Measurements from ENCODE around the gene RUNX2. TPM values are rescaled to one million over a fixed set of nuclear protein-coding genes. Genes with fewer than 3 reads are reported as not detected.

RUNX2 gene
- total and polyA plus RNA-seq, 10 of the 15 experiments (the other 5 are each of a cell fraction or from before 2014, with no cell fraction given), result 0.01 to 0.77 (median 0.15) TPM; not detected in 3

DNA sequence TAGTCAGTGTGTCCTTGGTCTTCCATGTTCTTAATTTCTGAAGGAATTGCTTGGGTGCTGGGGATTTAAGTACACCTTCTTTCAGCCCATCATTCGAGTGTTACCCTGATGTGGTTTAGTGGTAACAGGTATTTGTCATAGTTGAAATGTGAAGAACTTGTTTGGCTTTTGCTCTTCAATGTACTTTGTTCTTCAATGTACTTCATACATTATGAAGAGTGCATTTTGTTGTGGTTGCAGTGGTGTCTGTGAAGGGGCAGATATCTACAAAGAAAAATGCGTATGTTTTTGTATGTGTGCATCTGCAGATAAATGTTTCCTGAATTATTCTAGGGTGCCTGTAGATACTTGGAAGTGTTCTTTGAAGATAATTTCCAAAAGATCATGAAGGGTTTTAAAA, 160.8 kb downstream of the RUNX2 start:
- Histone ChIP-seq H4K20me1 (ENCODE audit: control insufficient read depth, insufficient read depth) (no peaks in the 10 kb centered on the region), H3K9ac (ENCODE audit: control insufficient read depth, insufficient read depth, low read length) (no peak overlapping the region), H2AFZ (ENCODE audit: control insufficient read depth, low read depth, low read length) (no peak overlapping the region), H3K79me2 (ENCODE audit: control insufficient read depth, insufficient read depth, low read length) (no peaks in the 10 kb centered on the region), H3K9me3 (replicated peaks; ENCODE audit: control insufficient read depth, insufficient read depth, low read length) (no peaks in the 10 kb centered on the region; the same call in 2 of the 3 replicates), H3K4me3 (no peak overlapping the region), H3K4me2 (ENCODE audit: control insufficient read depth, insufficient read depth) (no peak overlapping the region), H3K36me3 (ENCODE audit: control insufficient read depth in 2 of 2, insufficient read depth in 2 of 2, low read length in 1 of 2) (no peaks in the 10 kb centered on the region), H3K27me3 (replicated peaks in 1 of 2; ENCODE audit: control insufficient read depth in 2 of 2, insufficient read depth in 2 of 2, low read length in 1 of 2) (no peaks in the 10 kb centered on the region; a peak in 2 of 4 replicates), H3K27ac (ENCODE audit: control insufficient read depth, insufficient read depth) (no peak overlapping the region), H3K4me1 (ENCODE audit: control insufficient read depth, insufficient read depth, low read length) (no peaks in the 10 kb centered on the region)
- no peak for FAIRE-seq
- ChIA-PET RAD21 (ENCODE audit: unreplicated experiment) (no interaction called here), POLR2A (interaction anchor here (0.5 kb wide), 1 partner anchor 60 kb away, joined by 6 read pairs; no protein-coding TSS in a partner anchor), SMC1A (ENCODE audit: uncharacterized antibody, unreplicated experiment) (no interaction called here), CTCF (interaction anchor here (1.6 kb wide), 1 partner anchor 226 kb away, joined by 4 read pairs; no protein-coding TSS in a partner anchor)
- intact Hi-C loops (cut with micrococcal nuclease; ENCODE audit: unreplicated experiment), result no loop called here
- in situ Hi-C loops (cut with MboI), result no loop called here
- no peak for TF ChIP-seq KDM1A (IDR thresholded peaks at IDR 0.05; ENCODE audit: borderline replicate concordance)
- TF ChIP-seq FOXM1 (IDR thresholded peaks at IDR 0.05; ENCODE audit: low read depth, low read length), result no peak
- no peak for DNase-seq (ENCODE audit: low read depth, low spot score)
- 58% methylated on average over 2 of the region's 2 CpGs for WGBS (ENCODE audit: insufficient coverage, insufficient replicate concordance, low lambda C conversion rate, missing lambda C conversion rate)
- ATAC-seq, result no peak
- no TSS peak for BruUV-seq (replicated peaks)

DNA sequence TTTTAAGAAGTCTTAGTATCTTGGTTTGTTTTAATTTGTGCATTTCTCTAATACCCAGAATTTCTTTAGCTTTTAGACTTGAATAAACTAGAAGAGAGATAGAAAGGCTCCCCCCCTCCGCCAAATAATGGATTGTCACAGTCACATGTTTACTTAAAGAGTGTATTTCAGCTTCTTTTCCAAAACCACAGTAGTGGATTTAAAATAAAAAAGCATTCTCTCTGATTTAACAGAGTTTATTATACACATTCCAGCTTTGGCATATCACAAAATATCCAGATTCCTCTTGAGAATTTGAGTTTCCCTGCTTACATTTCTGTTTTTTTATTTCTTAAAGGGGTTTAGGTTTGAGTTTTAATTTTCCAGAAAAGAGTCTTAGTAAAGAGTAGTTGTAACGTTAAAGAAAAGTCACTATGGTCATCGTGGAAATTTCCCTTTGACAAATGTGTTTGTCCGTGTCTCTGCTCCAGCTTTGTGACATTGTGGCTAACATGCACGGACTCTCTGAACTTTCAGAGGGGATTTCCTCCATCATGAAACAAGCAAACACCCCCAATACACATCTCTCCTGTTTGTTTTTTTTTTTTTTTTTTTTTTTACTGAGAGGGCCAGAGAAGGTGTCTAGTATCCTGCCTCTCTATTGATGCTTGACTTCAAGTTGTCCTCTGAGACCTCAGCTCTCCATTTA, 163.1 kb downstream of the RUNX2 start:
- WGBS (ENCODE audit: insufficient coverage, insufficient replicate concordance, low lambda C conversion rate, missing lambda C conversion rate), result 21% methylated on average over 5 of the region's 5 CpGs
- TF ChIP-seq, protein P1, sequence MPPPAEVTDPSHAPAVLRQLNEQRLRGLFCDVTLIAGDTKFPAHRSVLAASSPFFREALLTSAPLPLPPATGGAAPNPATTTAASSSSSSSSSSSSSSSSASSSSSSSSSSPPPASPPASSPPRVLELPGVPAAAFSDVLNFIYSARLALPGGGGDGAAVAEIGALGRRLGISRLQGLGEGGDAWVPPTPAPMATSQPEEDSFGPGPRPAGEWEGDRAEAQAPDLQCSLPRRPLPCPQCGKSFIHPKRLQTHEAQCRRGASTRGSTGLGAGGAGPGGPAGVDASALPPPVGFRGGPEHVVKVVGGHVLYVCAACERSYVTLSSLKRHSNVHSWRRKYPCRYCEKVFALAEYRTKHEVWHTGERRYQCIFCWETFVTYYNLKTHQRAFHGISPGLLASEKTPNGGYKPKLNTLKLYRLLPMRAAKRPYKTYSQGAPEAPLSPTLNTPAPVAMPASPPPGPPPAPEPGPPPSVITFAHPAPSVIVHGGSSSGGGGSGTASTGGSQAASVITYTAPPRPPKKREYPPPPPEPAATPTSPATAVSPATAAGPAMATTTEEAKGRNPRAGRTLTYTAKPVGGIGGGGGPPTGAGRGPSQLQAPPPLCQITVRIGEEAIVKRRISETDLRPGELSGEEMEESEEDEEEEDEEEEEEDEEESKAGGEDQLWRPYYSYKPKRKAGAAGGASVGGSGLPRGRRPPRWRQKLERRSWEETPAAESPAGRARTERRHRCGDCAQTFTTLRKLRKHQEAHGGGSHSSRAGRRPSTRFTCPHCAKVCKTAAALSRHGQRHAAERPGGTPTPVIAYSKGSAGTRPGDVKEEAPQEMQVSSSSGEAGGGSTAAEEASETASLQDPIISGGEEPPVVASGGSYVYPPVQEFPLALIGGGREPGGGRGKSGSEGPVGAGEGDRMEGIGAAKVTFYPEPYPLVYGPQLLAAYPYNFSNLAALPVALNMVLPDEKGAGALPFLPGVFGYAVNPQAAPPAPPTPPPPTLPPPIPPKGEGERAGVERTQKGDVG (CRISPR knock-in tag; IDR thresholded peaks at IDR 0.05), result no peak
- TF ChIP-seq CHD2 (IDR thresholded peaks at IDR 0.05; ENCODE audit: borderline replicate concordance, low read depth, low read length), result no peak
- in situ Hi-C loops (cut with MboI) (no loop called here), intact Hi-C loops (cut with micrococcal nuclease; ENCODE audit: unreplicated experiment) (no loop called here)
- Histone ChIP-seq H3K9me3 (replicated peaks; ENCODE audit: control insufficient read depth, insufficient read depth, low read length) (no peaks in the 10 kb centered on the region), H3K4me3 (no peak overlapping the region), H2AFZ (ENCODE audit: control insufficient read depth, low read depth, low read length) (no peak overlapping the region), H3K9ac (ENCODE audit: control insufficient read depth, insufficient read depth, low read length) (no peak overlapping the region), H3K4me2 (ENCODE audit: control insufficient read depth, insufficient read depth) (no peak overlapping the region), H3K27me3 (replicated peaks in 1 of 2; ENCODE audit: control insufficient read depth in 2 of 2, insufficient read depth in 2 of 2, low read length in 1 of 2) (no peaks in the 10 kb centered on the region; a peak in 3 of 4 replicates), H4K20me1 (ENCODE audit: control insufficient read depth, insufficient read depth) (no peaks in the 10 kb centered on the region), H3K27ac (ENCODE audit: control insufficient read depth, insufficient read depth) (no peak overlapping the region), H3K79me2 (ENCODE audit: control insufficient read depth, insufficient read depth, low read length) (no peaks in the 10 kb centered on the region), H3K4me1 (ENCODE audit: control insufficient read depth, insufficient read depth, low read length) (no peaks in the 10 kb centered on the region), H3K36me3 (ENCODE audit: control insufficient read depth in 2 of 2, insufficient read depth in 2 of 2, low read length in 1 of 2) (no peaks in the 10 kb centered on the region)
- CTCF ChIA-PET, result interaction anchor here (0.6 to 3.1 kb wide), 2 partner anchors 10 to 1368 kb away, joined by 5 to 11 read pairs; no protein-coding TSS in a partner anchor
- DNase-seq (ENCODE audit: low read depth, low spot score) (no peak), FAIRE-seq (no peak), ATAC-seq (no peak)
- SMC1A ChIA-PET (ENCODE audit: uncharacterized antibody, unreplicated experiment), result interaction anchor here (0.7 kb wide), 1 partner anchor 223 kb away, joined by 3 read pairs; no protein-coding TSS in a partner anchor
- POLR2A ChIA-PET, result interaction anchor here (0.6 kb wide), 1 partner anchor 364 kb away, joined by 6 read pairs; no protein-coding TSS in a partner anchor
- RAD21 ChIA-PET (ENCODE audit: unreplicated experiment), result interaction anchor here (0.6 to 0.7 kb wide), 2 partner anchors 22 to 431 kb away, joined by 3 read pairs; no protein-coding TSS in a partner anchor
- BruUV-seq (replicated peaks), result no TSS peak
